Endothelial cell of umbilical vein (primary cell): ENCODE results near the gene ZDHHC19. TPM values are rescaled to one million over a fixed set of nuclear protein-coding genes. Genes with fewer than 3 reads are reported as not detected.

Experiments
- BruUV-seq: library from RNA; stranded (reverse); fragments of 400-500 nt; replicated peaks from 2 replicates; lab custom pipeline; 2021; lab: Mats Ljungman, UMichigan
- CTCF ChIA-PET: fragments of 300-600, 350-600 bp; sonication (Branson Sonifier 250); formaldehyde crosslinking; loops from one replicate; lab custom pipeline; 2021; ENCODE audit warnings: antibody characterized with exemption, inconsistent platforms; lab: Charles Lee
- POLR2A ChIA-PET: fragments of 300-600, 350-600 bp; sonication (Branson Sonifier 250); formaldehyde crosslinking; loops from one replicate; lab custom pipeline; 2021; ENCODE audit warnings: antibody characterized with exemption, inconsistent platforms; lab: Charles Lee
- DNase-seq: peaks from one replicate; pipeline ENCODE4 v3.0.0-alpha.2; 2011; ENCODE audit warnings: low read depth, low spot score
- FAIRE-seq: peaks from 2 replicates; lab custom pipeline; 2011; peaks lifted over from hg19 to GRCh38; lab: Jason Lieb, UNC
- H2AFZ ChIP-seq: 2 replicates; pipeline ENCODE4 v1.6.0; 2012; ENCODE audit warnings: low read depth, low read length, control low read depth, inconsistent platforms
- H3K27ac ChIP-seq: 2 replicates; pipeline ENCODE4 v1.5.1; 2011; ENCODE audit warnings: low read depth, mild to moderate bottlenecking, control low read depth, low read length, moderate library complexity; ENCODE audit not compliant: insufficient read depth
- H3K27me3 ChIP-seq, 2 experiments: 2 replicates each; pipeline versions ENCODE4 v1.6.0 to v1.6.1; 2011; ENCODE audit warnings: low read length in 2 of 2, mixed read lengths in 1 of 2; ENCODE audit not compliant: control insufficient read depth in 2 of 2, insufficient read depth in 2 of 2
- H3K36me3 ChIP-seq, 2 experiments: 2 replicates in 1 of 2; 3 replicates in 1 of 2; pipeline ENCODE4 v1.5.1; 2011; ENCODE audit warnings: low read length in 2 of 2, mild to moderate bottlenecking in 1 of 2, moderate library complexity in 1 of 2; ENCODE audit not compliant: control insufficient read depth in 2 of 2, insufficient read depth in 2 of 2; ENCODE audit errors: extremely low read depth in 1 of 2
- H3K4me1 ChIP-seq: 3 replicates; pipeline ENCODE4 v1.5.1; 2011; ENCODE audit warnings: mild to moderate bottlenecking, low read length; ENCODE audit not compliant: control insufficient read depth, insufficient read depth; ENCODE audit errors: extremely low read depth
- H3K4me2 ChIP-seq: 2 replicates; pipeline ENCODE4 v1.6.1; 2011; ENCODE audit warnings: low read length, control low read depth, mixed read lengths; ENCODE audit not compliant: insufficient read depth
- H3K4me3 ChIP-seq, 3 experiments: fragments of 200-600 bp in 1 of 3; sonication (generic), shearing (Covaris generic) in 1 of 3; replicated peaks in 1 of 3; 2 replicates each; pipeline ENCODE4 v1.5.1; 2011 to 2016; ENCODE audit warnings: control low read depth in 3 of 3, low read length in 3 of 3, mild to moderate bottlenecking in 2 of 3, inconsistent platforms in 1 of 3, low read depth in 1 of 3, moderate library complexity in 1 of 3; ENCODE audit not compliant: insufficient read depth in 1 of 3
- H3K79me2 ChIP-seq: 2 replicates; pipeline ENCODE4 v1.6.0; 2012; ENCODE audit warnings: low read length, inconsistent platforms; ENCODE audit not compliant: control insufficient read depth, insufficient read depth
- H3K9ac ChIP-seq: replicated peaks from 2 replicates; pipeline ENCODE3; 2011; ENCODE audit warnings: low read length, control low read depth; ENCODE audit not compliant: insufficient read depth; ENCODE audit errors: extremely low read depth
- H3K9me1 ChIP-seq: replicated peaks from 3 replicates; pipeline ENCODE4 v1.6.0; 2011; ENCODE audit warnings: mild to moderate bottlenecking, low read length; ENCODE audit not compliant: control insufficient read depth, insufficient read depth; ENCODE audit errors: extremely low read depth
- H3K9me3 ChIP-seq: replicated peaks from 2 replicates; pipeline ENCODE4 v1.5.1; 2012; ENCODE audit warnings: low read length, inconsistent platforms; ENCODE audit not compliant: control insufficient read depth, insufficient read depth
- H4K20me1 ChIP-seq: replicated peaks from 2 replicates; pipeline ENCODE3; 2011; ENCODE audit warnings: mild to moderate bottlenecking, low read length; ENCODE audit not compliant: control insufficient read depth, insufficient read depth; ENCODE audit errors: extremely low read depth
- CTCF ChIP-seq, 2 donors: IDR thresholded peaks; 1 replicate in 1 of 2; 2 replicates in 1 of 2; pipeline ENCODE4 v1.5.1; 2011; ENCODE audit warnings: low read length in 2 of 2, mild to moderate bottlenecking in 2 of 2, moderate library complexity in 2 of 2, control low read depth in 1 of 2, inconsistent platforms in 1 of 2, low read depth in 1 of 2; ENCODE audit not compliant: insufficient read depth in 1 of 2; ENCODE audit errors: extremely low read depth in 1 of 2
- EZH2 ChIP-seq: IDR thresholded peaks from 2 replicates; pipeline ENCODE4 v1.6.1; 2012; ENCODE audit warnings: borderline replicate concordance, low read depth, mild to moderate bottlenecking, moderate library complexity, low read length, inconsistent platforms; ENCODE audit not compliant: severe bottlenecking
- FOS ChIP-seq: IDR thresholded peaks from 2 replicates; pipeline ENCODE4 v1.6.1; 2011; ENCODE audit warnings: mild to moderate bottlenecking, low read length, moderate library complexity, borderline replicate concordance; ENCODE audit not compliant: insufficient read depth
- GATA2 ChIP-seq: IDR thresholded peaks from 2 replicates; pipeline ENCODE4 v1.7.0; 2011; ENCODE audit warnings: low read depth, mild to moderate bottlenecking, moderate library complexity, mixed read lengths, low read length; ENCODE audit not compliant: insufficient read length, insufficient read depth
- JUN ChIP-seq: IDR thresholded peaks from 2 replicates; pipeline ENCODE4 v1.6.1; 2011; ENCODE audit warnings: borderline replicate concordance, low read depth; ENCODE audit not compliant: insufficient read length, insufficient read depth
- MAX ChIP-seq: IDR thresholded peaks from 2 replicates; pipeline ENCODE4 v1.6.1; 2011; ENCODE audit not compliant: insufficient read depth, insufficient read length
- MYC ChIP-seq: IDR thresholded peaks from one replicate; pipeline ENCODE4 v1.6.1; 2011; ENCODE audit warnings: mild to moderate bottlenecking, low read depth, low read length
- POLR2A ChIP-seq: IDR thresholded peaks from 2 replicates; pipeline ENCODE4 v1.6.1; 2012; ENCODE audit warnings: low read depth, mild to moderate bottlenecking, control low read depth, low read length
- POLR2AphosphoS5 ChIP-seq: IDR thresholded peaks from 2 replicates; pipeline ENCODE4 v1.6.1; 2012; ENCODE audit warnings: low read depth, mild to moderate bottlenecking, control low read depth, low read length, moderate library complexity; ENCODE audit not compliant: insufficient read depth
- dilution Hi-C: fragments of 300-500 bp; cut with MboI; formaldehyde crosslinking; loops from one replicate; pipeline ENCODE4 v1.15.0; 2019; ENCODE audit warnings: low sequenced_read_pairs; ENCODE audit not compliant: extremely low pct_ligation_motif_present
- intact Hi-C: fragments of 100-400 bp; cut with micrococcal nuclease; formaldehyde crosslinking; loops from one replicate; pipeline ENCODE4 v1.10.0; 2022
- polyA plus RNA-seq, 4 experiments: library from polyadenylated mRNA; depleted of rRNA in 3 of 4; stranded (reverse) in 3 of 4; unstranded in 1 of 4; fragments of >200 nt; gene quantifications; 2 replicates each; pipeline versions ENCODE4 v1.2.1 to v1.2.3, GENCODE V29; 2011 to 2012; ENCODE audit warnings: missing spikeins in 1 of 4
- total RNA-seq: library from RNA; stranded (reverse); gene quantifications from 2 replicates; pipeline ENCODE4 v1.2.3, GENCODE V29; 2021

The ZDHHC19 gene
- total and polyA plus RNA-seq, 2 donors (not counting 3 experiments of a cell fraction or from before 2014, with no cell fraction given): not detected

- H3K36me3 ChIP-seq: no peaks in the 10 kb centered on the region
- no peaks in the 10 kb centered on the region for H3K9me1 ChIP-seq
- H3K27me3 ChIP-seq: no peaks in the 10 kb centered on the region
- TF ChIP-seq CTCF (IDR thresholded peaks at IDR 0.05; ENCODE audit: extremely low read depth in 1 of 2, insufficient read depth in 1 of 2, low read depth in 1 of 2, low read length in 2 of 2): no peak
- TF ChIP-seq GATA2: no peak
- no peak for TF ChIP-seq POLR2A
- TF ChIP-seq MYC: no peak
- no peak for TF ChIP-seq JUN
- no TSS peak for BruUV-seq
- FAIRE-seq (no peak), DNase-seq (no peak)
- dilution Hi-C loops (no loop called here), intact Hi-C loops (no loop called here)
- no peak overlapping the region for H3K27ac ChIP-seq
- CTCF ChIA-PET: interaction anchor here (0.9 kb wide), 1 partner anchor 9 kb away, joined by 3 read pairs; no protein-coding TSS in a partner anchor
- no peaks in the 10 kb centered on the region for H3K79me2 ChIP-seq
- no peaks in the 10 kb centered on the region for H3K4me1 ChIP-seq
- no peaks in the 10 kb centered on the region for H3K9me3 ChIP-seq
- H4K20me1 ChIP-seq: no peaks in the 10 kb centered on the region
- no peak overlapping the region for H2AFZ ChIP-seq
- POLR2A ChIA-PET: no interaction called here
- H3K4me2 ChIP-seq: no peak overlapping the region
- no peak overlapping the region for H3K4me3 ChIP-seq
- H3K9ac ChIP-seq: no peak overlapping the region
These were observed 14.7 kb upstream of the ZDHHC19 start for GRCh38 chr3:196225763-196226364.

- Histone ChIP-seq H3K27ac (no peak overlapping the region), H2AFZ (no peak overlapping the region), H3K9me3 (no peaks in the 10 kb centered on the region), H3K27me3 (no peaks in the 10 kb centered on the region), H4K20me1 (no peaks in the 10 kb centered on the region), H3K9me1 (no peaks in the 10 kb centered on the region), H3K79me2 (no peaks in the 10 kb centered on the region), H3K4me1 (no peaks in the 10 kb centered on the region), H3K36me3 (no peaks in the 10 kb centered on the region), H3K9ac (no peak overlapping the region), H3K4me3 (no peak overlapping the region), H3K4me2 (no peak overlapping the region)
- dilution Hi-C loops: no loop called here
- TF ChIP-seq MYC (no peak), EZH2 (no peak), POLR2AphosphoS5 (no peak), GATA2 (no peak), CTCF (IDR thresholded peaks at IDR 0.05; ENCODE audit: extremely low read depth in 1 of 2, insufficient read depth in 1 of 2, low read depth in 1 of 2, low read length in 2 of 2) (no peak), FOS (no peak), MAX (no peak), JUN (no peak), POLR2A (no peak)
- ChIA-PET CTCF (interaction anchor here (0.6 to 0.9 kb wide), 2 partner anchors 10 to 211 kb away, joined by 3 read pairs; no protein-coding TSS in a partner anchor), POLR2A (no interaction called here)
- intact Hi-C loops: no loop called here
- DNase-seq (no peak), FAIRE-seq (no peak)
- BruUV-seq: no TSS peak
These were observed 13.9 kb upstream of the ZDHHC19 start for GRCh38 chr3:196225086-196225485.
